Cardiac muscle cell (in vitro differentiated cells and primary cell): Measurements from ENCODE around the gene SNF8. TPM values are rescaled to one million over a fixed set of nuclear protein-coding genes. Genes with fewer than 3 reads are reported as not detected.

ENCODE experiments used
- DNase-seq, 2 donors: peaks; one replicate each; pipeline versions ENCODE4 v3.0.0 to v3.0.0-alpha.2; 2010 to 2017; ENCODE audit warnings: low read depth in 1 of 2, low spot score in 1 of 2
- H3K27ac ChIP-seq: fragments of 200-600 bp; sonication (generic); 2 replicates; pipeline ENCODE4 v1.5.1; 2016
- H3K27me3 ChIP-seq: fragments of 200-600 bp; sonication (generic); 2 replicates; pipeline ENCODE4 v1.6.0; 2016; ENCODE audit warnings: control low read depth
- H3K36me3 ChIP-seq: fragments of 200-600 bp; sonication (generic); 2 replicates; pipeline ENCODE4 v1.5.1; 2016; ENCODE audit warnings: control low read depth
- H3K4me1 ChIP-seq: fragments of 200-600 bp; sonication (generic); 2 replicates; pipeline ENCODE4 v1.8.1; 2017; ENCODE audit warnings: low read depth, mild to moderate bottlenecking, mixed run types
- H3K4me3 ChIP-seq: fragments of 200-600 bp; sonication (generic); 2 replicates; pipeline ENCODE4 v1.5.1; 2016; ENCODE audit warnings: mild to moderate bottlenecking
- H3K9me3 ChIP-seq: fragments of 200-600 bp; sonication (generic); 2 replicates; pipeline ENCODE4 v1.5.1; 2017; ENCODE audit warnings: low read depth, mild to moderate bottlenecking, control low read depth
- polyA plus RNA-seq: library from polyadenylated mRNA; unstranded; fragments of >200 nt; fragmentation: Nextera tagmentation; extraction: Ambion mirVana; gene quantifications from 2 replicates; pipeline ENCODE4 v1.2.1, GENCODE V29; 2016
- total RNA-seq: library from RNA; depleted of rRNA; stranded (reverse); fragments of >200 nt; gene quantifications from 2 replicates; pipeline ENCODE4 v1.2.3, GENCODE V29; 2016
- TF ChIP-seq, protein P1 (sequence below): IDR thresholded peaks from 2 replicates; pipeline ENCODE4 v1.5.1; 2012; ENCODE audit warnings: low read depth, mild to moderate bottlenecking, low read length

Gene SNF8, protein sequence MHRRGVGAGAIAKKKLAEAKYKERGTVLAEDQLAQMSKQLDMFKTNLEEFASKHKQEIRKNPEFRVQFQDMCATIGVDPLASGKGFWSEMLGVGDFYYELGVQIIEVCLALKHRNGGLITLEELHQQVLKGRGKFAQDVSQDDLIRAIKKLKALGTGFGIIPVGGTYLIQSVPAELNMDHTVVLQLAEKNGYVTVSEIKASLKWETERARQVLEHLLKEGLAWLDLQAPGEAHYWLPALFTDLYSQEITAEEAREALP
- total RNA-seq (114 and 187 TPM in 2 replicates), polyA plus RNA-seq (132 and 315 TPM in 2 replicates)

DNA sequence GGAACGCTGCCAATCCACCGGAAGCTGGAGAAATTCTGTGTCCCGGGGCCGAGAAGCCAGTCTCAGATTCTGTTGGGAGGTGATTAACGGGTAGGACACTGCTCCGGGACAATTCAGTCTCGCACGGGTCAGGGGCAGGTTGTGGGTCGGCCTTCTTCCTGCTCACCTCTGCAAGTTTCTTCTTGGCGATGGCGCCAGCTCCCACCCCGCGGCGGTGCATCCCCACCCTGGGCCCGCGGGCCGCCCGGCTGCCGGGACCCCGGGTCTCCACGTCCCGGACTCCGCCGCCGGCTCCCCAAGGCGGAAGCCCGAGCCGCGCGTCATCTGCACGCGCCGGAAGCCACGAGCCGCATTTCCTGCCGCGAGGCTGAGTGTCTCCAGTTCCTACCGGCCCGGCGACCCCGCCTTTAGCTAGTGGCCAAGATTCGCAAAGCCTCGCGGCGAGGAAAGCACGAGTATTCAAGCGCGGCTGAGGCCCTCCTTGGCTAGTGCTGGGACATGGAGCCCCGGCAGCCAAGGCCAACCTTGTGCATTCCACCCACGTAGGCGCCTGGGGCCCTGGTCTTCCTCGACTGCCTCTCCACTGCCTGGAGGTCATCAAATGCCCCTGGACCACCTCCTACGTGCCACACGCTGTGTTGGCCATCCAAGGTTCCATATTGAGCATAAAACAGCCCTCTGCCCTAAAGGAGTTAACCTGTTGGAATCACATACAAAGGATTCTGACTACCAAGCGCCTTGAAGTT, at the start of gene SNF8:
SNF8 (minus strand) TSS at position 328 of the 746 bp plus-strand sequence; CDS start at position 220, 108 bp downstream.
- H3K27me3 ChIP-seq: no peaks in the 10 kb centered on the region
- peak within 1 kb of the TSS; percentile 94 for H3K4me3 ChIP-seq
- TF ChIP-seq, protein P1, sequence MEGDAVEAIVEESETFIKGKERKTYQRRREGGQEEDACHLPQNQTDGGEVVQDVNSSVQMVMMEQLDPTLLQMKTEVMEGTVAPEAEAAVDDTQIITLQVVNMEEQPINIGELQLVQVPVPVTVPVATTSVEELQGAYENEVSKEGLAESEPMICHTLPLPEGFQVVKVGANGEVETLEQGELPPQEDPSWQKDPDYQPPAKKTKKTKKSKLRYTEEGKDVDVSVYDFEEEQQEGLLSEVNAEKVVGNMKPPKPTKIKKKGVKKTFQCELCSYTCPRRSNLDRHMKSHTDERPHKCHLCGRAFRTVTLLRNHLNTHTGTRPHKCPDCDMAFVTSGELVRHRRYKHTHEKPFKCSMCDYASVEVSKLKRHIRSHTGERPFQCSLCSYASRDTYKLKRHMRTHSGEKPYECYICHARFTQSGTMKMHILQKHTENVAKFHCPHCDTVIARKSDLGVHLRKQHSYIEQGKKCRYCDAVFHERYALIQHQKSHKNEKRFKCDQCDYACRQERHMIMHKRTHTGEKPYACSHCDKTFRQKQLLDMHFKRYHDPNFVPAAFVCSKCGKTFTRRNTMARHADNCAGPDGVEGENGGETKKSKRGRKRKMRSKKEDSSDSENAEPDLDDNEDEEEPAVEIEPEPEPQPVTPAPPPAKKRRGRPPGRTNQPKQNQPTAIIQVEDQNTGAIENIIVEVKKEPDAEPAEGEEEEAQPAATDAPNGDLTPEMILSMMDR: no peak
- peaks cover 5% of the 10 kb centered on the region for H3K4me1 ChIP-seq
- H3K9me3 ChIP-seq: no peaks in the 10 kb centered on the region
- DNase-seq: peak; percentile 95
- peaks cover 4% of the 10 kb centered on the region for H3K36me3 ChIP-seq
- peak within 1 kb of the TSS; percentile 89 for H3K27ac ChIP-seq

DNA sequence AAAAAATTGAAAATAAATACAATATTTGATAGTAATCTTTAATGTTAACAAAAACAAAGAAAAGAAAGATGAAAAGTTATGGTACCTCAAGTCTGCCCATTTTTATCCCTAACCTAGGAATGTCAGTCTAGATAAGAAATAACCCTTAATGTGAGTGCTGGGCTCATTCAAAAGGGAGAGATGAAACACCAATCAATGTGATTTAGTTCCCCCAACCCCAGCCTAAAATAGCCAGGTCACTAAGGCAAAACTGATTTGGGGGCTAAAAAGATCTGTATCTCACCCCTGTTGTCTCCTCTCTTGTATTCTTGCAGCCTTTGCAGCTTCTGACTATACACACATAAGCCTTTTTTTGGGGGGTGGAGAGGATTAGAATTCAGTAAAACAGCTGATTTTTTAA, 49.3 kb upstream of the SNF8 start:
- no peak for DNase-seq
- TF ChIP-seq, protein P1: no peak
- Histone ChIP-seq H3K27me3 (no peaks in the 10 kb centered on the region), H3K4me3 (no peak overlapping the region), H3K36me3 (no peaks in the 10 kb centered on the region), H3K27ac (peak overlapping the region; percentile 96), H3K4me1 (peaks cover 49% of the 10 kb centered on the region), H3K9me3 (no peaks in the 10 kb centered on the region)

DNA sequence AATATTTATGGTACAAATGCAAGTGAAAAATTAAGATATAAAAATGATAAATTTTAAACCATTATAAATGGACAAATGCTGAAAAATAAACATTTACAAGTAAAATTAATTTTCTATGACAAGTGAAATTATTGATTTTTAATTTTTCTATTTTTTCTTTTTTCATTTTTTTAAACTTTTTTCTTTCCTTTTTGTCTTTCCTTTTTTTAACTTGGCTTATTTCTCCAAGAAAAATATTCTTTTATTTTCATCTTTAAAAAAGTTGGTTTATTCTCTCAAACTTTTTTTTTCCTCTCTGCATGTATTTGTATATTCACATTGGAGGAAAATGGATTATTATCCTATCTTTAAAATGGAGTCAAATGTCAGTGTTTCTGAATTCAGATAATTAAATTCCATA, 48.7 kb upstream of the SNF8 start:
- Histone ChIP-seq H3K4me3 (no peak overlapping the region), H3K36me3 (no peaks in the 10 kb centered on the region), H3K4me1 (peaks cover 49% of the 10 kb centered on the region), H3K27me3 (no peaks in the 10 kb centered on the region), H3K27ac (peak overlapping the region; percentile 96), H3K9me3 (no peaks in the 10 kb centered on the region)
- no peak for DNase-seq
- TF ChIP-seq, protein P1: no peak

DNA sequence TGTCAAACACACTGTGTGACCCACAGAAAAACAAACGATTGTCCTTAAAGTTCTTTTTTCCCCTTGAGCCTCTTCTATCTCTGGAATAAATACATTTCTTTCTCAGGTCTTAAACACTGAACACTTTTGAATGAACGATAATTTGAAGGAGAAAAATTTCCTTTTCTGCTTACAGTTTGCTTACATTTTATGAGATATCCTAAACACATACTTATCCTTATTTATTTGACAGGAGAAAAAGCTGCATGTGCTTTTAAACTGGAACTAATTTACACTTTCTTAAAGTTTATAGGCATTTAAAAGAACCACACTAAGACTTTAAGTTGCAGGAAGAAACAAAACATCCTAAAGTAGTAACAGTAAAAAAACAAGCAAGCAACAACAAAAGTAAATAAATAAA, 47.8 kb upstream of the SNF8 start:
- TF ChIP-seq, protein P1: no peak
- Histone ChIP-seq H3K27me3 (no peaks in the 10 kb centered on the region), H3K4me1 (peaks cover 49% of the 10 kb centered on the region), H3K4me3 (no peak overlapping the region), H3K36me3 (no peaks in the 10 kb centered on the region), H3K9me3 (no peaks in the 10 kb centered on the region), H3K27ac (peak overlapping the region; percentile 96)
- no peak for DNase-seq

DNA sequence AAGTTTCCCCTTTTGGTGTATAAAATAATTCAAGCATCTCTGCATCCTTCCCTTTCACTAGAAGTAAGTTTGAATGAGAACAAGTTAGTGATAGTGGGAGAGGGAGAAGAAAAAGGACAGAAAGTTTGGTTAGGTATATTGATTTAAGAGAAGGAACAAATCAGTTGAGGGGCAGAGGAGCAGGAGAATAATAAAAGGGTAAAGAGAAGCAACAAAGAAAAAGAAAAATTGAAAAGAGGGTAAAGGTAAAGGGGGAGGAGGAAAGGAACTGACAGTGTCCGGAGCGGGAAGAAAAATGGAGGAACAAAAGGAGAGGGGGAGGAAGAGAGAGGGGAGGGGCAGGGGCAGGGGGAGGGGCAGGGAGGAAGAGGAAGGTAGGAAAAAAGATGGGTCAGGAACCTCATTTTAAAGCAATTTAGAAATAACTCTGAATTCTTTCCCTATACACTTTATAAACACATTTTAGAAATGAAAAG, 46.3 kb upstream of the SNF8 start:
- peaks cover 49% of the 10 kb centered on the region for H3K4me1 ChIP-seq
- TF ChIP-seq, protein P1: no peak
- H3K27ac ChIP-seq: no peak overlapping the region
- no peak overlapping the region for H3K4me3 ChIP-seq
- H3K27me3 ChIP-seq: no peaks in the 10 kb centered on the region
- H3K9me3 ChIP-seq: no peaks in the 10 kb centered on the region
- H3K36me3 ChIP-seq: no peaks in the 10 kb centered on the region
- DNase-seq: no peak
